HEK293 (cell line): ENCODE measurements around the gene CACNA1C.

Experiments
- CTCF ChIA-PET: fragments of 350-600 bp; formaldehyde crosslinking; extraction: SDS; loops from one replicate; lab custom pipeline; 2021; ENCODE audit warnings: antibody characterized with exemption; lab: Yijun Ruan, JAX
- POLR2A ChIA-PET: fragments of 300-600 bp; formaldehyde crosslinking; extraction: SDS; loops from one replicate; lab custom pipeline; 2020; ENCODE audit warnings: antibody characterized with exemption, inconsistent platforms; lab: Yijun Ruan, JAX
- H3K27ac ChIP-seq: fragments of 200-500 bp; sonication (Bioruptor generic); 2 replicates; pipeline ENCODE4 v1.5.1; 2014; ENCODE audit warnings: low read depth, low read length, control low read depth, inconsistent platforms; ENCODE audit errors: extremely low read depth
- H3K36me3 ChIP-seq, 2 experiments: fragments of 200-500 bp in 1 of 2; sonication (Bioruptor generic) in 1 of 2; 1 replicate in 1 of 2; 2 replicates in 1 of 2; pipeline ENCODE4 v1.5.1; 2014 to 2017; ENCODE audit warnings: inconsistent platforms in 2 of 2, low read length in 2 of 2; ENCODE audit not compliant: control insufficient read depth in 2 of 2, insufficient read depth in 1 of 2
- H3K4me1 ChIP-seq: fragments of 200-500 bp; sonication (Bioruptor generic); 2 replicates; pipeline ENCODE4 v1.5.1; 2014; ENCODE audit warnings: mild to moderate bottlenecking, low read length, inconsistent platforms; ENCODE audit not compliant: control insufficient read depth, insufficient read depth
- H3K4me3 ChIP-seq: 2 replicates; pipeline ENCODE4 v1.5.1; 2011; ENCODE audit warnings: low read depth, mild to moderate bottlenecking, control low read depth, low read length, moderate library complexity
- H3K9me3 ChIP-seq: fragments of 200-500 bp; sonication (Bioruptor generic); 2 replicates; pipeline ENCODE4 v1.5.1; 2014; ENCODE audit warnings: low read depth, low read length, inconsistent platforms; ENCODE audit not compliant: control insufficient read depth, insufficient read depth
- TRIM28 ChIP-seq: IDR thresholded peaks from 2 replicates; pipeline ENCODE4 v1.6.1; 2011; ENCODE audit warnings: low read length, control low read depth, borderline replicate concordance
- ZBTB7A ChIP-seq: fragments of 450-650 bp; formaldehyde crosslinking; IDR thresholded peaks from 2 replicates; pipeline ENCODE4 v1.5.1; 2016; ENCODE audit warnings: low read depth, missing biosample characterization, missing genetic modification characterization
- ZFP69B ChIP-seq: fragments of 450-650 bp; formaldehyde crosslinking; IDR thresholded peaks from 2 replicates; pipeline ENCODE4 v1.5.1; 2016; ENCODE audit warnings: missing biosample characterization, missing genetic modification characterization
- ZNF10 ChIP-seq: fragments of 450-650 bp; formaldehyde crosslinking; IDR thresholded peaks from 2 replicates; pipeline ENCODE4 v1.5.1; 2017; ENCODE audit warnings: missing biosample characterization, missing genetic modification characterization
- ZNF335 ChIP-seq: fragments of 450-650 bp; formaldehyde crosslinking; conservative IDR thresholded peaks from 2 replicates; pipeline ENCODE4 v1.5.1; 2016; ENCODE audit warnings: missing biosample characterization, missing genetic modification characterization
- ZNF350 ChIP-seq: fragments of 450-650 bp; formaldehyde crosslinking; IDR thresholded peaks from 2 replicates; pipeline ENCODE4 v1.5.0; 2017; ENCODE audit warnings: missing biosample characterization, mild to moderate bottlenecking, missing genetic modification characterization
- ZNF394 ChIP-seq: fragments of 450-650 bp; formaldehyde crosslinking; IDR thresholded peaks from 2 replicates; pipeline ENCODE4 v1.5.1; 2016; ENCODE audit warnings: missing biosample characterization, missing genetic modification characterization, mild to moderate bottlenecking, moderate library complexity, borderline replicate concordance
- ZNF544 ChIP-seq: fragments of 450-650 bp; formaldehyde crosslinking; IDR thresholded peaks from 2 replicates; pipeline ENCODE4 v1.5.0; 2017; ENCODE audit warnings: missing biosample characterization, missing genetic modification characterization
- ZNF555 ChIP-seq: fragments of 450-650 bp; formaldehyde crosslinking; conservative IDR thresholded peaks from 2 replicates; pipeline ENCODE4 v1.5.1; 2017; ENCODE audit warnings: missing biosample characterization, mild to moderate bottlenecking, missing genetic modification characterization, inconsistent platforms
- ZNF558 ChIP-seq: fragments of 450-650 bp; formaldehyde crosslinking; IDR thresholded peaks from 2 replicates; pipeline ENCODE4 v1.5.1; 2016; ENCODE audit warnings: missing biosample characterization, missing genetic modification characterization
- ZNF623 ChIP-seq: fragments of 450-650 bp; formaldehyde crosslinking; IDR thresholded peaks from 2 replicates; pipeline ENCODE4 v1.5.1; 2016; ENCODE audit warnings: missing biosample characterization, missing genetic modification characterization
- ZNF624 ChIP-seq: fragments of 450-650 bp; formaldehyde crosslinking; IDR thresholded peaks from 2 replicates; pipeline ENCODE4 v1.5.1; 2017; ENCODE audit warnings: missing biosample characterization, missing genetic modification characterization
- ZNF626 ChIP-seq: fragments of 450-650 bp; sonication (Bioruptor Pico); formaldehyde crosslinking; IDR thresholded peaks from 2 replicates; pipeline ENCODE4 v1.5.1; 2018; ENCODE audit warnings: missing biosample characterization, missing genetic modification characterization, inconsistent platforms
- ZNF629 ChIP-seq: fragments of 450-650 bp; formaldehyde crosslinking; IDR thresholded peaks from 2 replicates; pipeline ENCODE4 v1.5.1; 2017; ENCODE audit warnings: missing biosample characterization, missing genetic modification characterization
- ZNF658 ChIP-seq: fragments of 450-650 bp; formaldehyde crosslinking; IDR thresholded peaks from 2 replicates; pipeline ENCODE4; 2016; ENCODE audit warnings: missing biosample characterization, missing genetic modification characterization
- ZNF670 ChIP-seq: fragments of 450-650 bp; formaldehyde crosslinking; IDR thresholded peaks from 2 replicates; pipeline ENCODE4 v1.5.1; 2016; ENCODE audit warnings: missing biosample characterization, missing genetic modification characterization, low read depth
- ZNF677 ChIP-seq: fragments of 450-650 bp; IDR thresholded peaks from 2 replicates; pipeline ENCODE4 v1.5.0; 2018; ENCODE audit warnings: missing biosample characterization, mild to moderate bottlenecking, missing genetic modification characterization, moderate library complexity
- ZNF837 ChIP-seq: fragments of 450-650 bp; formaldehyde crosslinking; IDR thresholded peaks from 2 replicates; pipeline ENCODE4 v1.5.1; 2016; ENCODE audit warnings: missing biosample characterization, missing genetic modification characterization
- TF ChIP-seq, protein P1 (sequence below): fragments of 450-650 bp; formaldehyde crosslinking; IDR thresholded peaks from 2 replicates; pipeline ENCODE4 v1.5.1; 2016; ENCODE audit warnings: missing biosample characterization, missing genetic modification characterization
- TF ChIP-seq, protein P2 (sequence below): fragments of 450-650 bp; formaldehyde crosslinking; IDR thresholded peaks from 2 replicates; pipeline ENCODE4 v1.5.1; 2016; ENCODE audit warnings: missing biosample characterization, missing genetic modification characterization
- TF ChIP-seq, protein P3 (sequence below): fragments of 450-650 bp; formaldehyde crosslinking; IDR thresholded peaks from 2 replicates; pipeline ENCODE4 v1.5.1; 2016; ENCODE audit warnings: missing biosample characterization, missing genetic modification characterization
- TF ChIP-seq, protein P4 (sequence below): fragments of 450-650 bp; formaldehyde crosslinking; IDR thresholded peaks from 2 replicates; pipeline ENCODE4 v1.5.1; 2016; ENCODE audit warnings: missing biosample characterization, missing genetic modification characterization, borderline replicate concordance
- TF ChIP-seq, protein P5 (sequence below): fragments of 450-650 bp; formaldehyde crosslinking; IDR thresholded peaks from 2 replicates; pipeline ENCODE4 v1.5.1; 2017; ENCODE audit warnings: missing biosample characterization, missing genetic modification characterization

Gene CACNA1C

DNA sequence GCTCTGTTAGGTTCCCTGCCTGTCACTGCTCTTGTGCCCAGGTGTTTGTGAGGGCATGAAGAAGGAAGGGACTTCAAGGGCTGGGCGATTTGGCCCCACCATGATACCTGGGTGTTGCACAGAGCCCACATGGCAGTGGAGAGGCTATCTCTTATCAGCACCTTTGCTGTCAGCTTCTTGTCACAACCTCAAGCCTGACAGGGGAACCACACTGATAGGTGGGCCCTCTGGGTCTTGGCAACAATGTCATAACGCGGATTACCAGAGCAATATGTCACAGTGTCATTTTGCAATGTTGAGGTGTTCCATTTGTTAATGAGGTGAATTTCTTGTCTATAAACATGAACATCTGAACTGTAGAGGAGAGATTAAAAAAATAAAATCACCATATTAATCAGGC, 22.9 kb upstream of the CACNA1C start:
- ChIA-PET POLR2A (no interaction called here), CTCF (interaction anchor here (0.7 kb wide), 1 partner anchor 86 kb away, joined by 3 read pairs; no protein-coding TSS in a partner anchor)
- Histone ChIP-seq H3K9me3 (no peaks in the 10 kb centered on the region), H3K27ac (no peak overlapping the region), H3K4me3 (no peak overlapping the region), H3K4me1 (no peaks in the 10 kb centered on the region), H3K36me3 (no peaks in the 10 kb centered on the region)
- TF ChIP-seq ZBTB7A (tag by site-specific recombination) (no peak), ZNF10 (tag by site-specific recombination) (no peak), ZNF623 (tag by site-specific recombination) (no peak), ZNF658 (no peak), ZNF558 (tag by site-specific recombination) (no peak), ZFP69B (tag by site-specific recombination) (no peak), ZNF335 (tag by site-specific recombination) (no peak), ZNF544 (no peak), ZNF629 (no peak), ZNF350 (no peak), TRIM28 (no peak)
- TF ChIP-seq, protein P1, sequence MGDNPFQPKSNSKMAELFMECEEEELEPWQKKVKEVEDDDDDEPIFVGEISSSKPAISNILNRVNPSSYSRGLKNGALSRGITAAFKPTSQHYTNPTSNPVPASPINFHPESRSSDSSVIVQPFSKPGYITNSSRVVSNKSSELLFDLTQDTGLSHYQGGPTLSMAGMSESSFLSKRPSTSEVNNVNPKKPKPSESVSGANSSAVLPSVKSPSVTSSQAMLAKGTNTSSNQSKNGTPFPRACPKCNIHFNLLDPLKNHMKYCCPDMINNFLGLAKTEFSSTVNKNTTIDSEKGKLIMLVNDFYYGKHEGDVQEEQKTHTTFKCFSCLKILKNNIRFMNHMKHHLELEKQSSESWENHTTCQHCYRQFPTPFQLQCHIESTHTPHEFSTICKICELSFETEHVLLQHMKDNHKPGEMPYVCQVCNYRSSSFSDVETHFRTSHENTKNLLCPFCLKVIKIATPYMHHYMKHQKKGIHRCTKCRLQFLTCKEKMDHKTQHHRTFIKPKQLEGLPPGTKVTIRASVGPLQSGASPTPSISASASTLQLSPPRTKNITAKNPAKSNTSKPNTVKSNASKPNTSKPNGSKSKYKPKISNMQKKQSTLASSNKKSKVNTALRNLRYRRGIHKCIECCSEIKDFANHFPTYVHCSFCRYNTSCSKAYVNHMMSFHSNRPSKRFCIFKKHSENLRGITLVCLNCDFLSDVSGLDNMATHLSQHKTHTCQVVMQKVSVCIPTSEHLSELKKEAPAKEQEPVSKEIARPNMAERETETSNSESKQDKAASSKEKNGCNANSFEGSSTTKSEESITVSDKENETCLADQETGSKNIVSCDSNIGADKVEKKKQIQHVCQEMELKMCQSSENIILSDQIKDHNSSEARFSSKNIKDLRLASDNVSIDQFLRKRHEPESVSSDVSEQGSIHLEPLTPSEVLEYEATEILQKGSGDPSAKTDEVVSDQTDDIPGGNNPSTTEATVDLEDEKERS (tag by site-specific recombination), result no peak
- TF ChIP-seq, protein P2, sequence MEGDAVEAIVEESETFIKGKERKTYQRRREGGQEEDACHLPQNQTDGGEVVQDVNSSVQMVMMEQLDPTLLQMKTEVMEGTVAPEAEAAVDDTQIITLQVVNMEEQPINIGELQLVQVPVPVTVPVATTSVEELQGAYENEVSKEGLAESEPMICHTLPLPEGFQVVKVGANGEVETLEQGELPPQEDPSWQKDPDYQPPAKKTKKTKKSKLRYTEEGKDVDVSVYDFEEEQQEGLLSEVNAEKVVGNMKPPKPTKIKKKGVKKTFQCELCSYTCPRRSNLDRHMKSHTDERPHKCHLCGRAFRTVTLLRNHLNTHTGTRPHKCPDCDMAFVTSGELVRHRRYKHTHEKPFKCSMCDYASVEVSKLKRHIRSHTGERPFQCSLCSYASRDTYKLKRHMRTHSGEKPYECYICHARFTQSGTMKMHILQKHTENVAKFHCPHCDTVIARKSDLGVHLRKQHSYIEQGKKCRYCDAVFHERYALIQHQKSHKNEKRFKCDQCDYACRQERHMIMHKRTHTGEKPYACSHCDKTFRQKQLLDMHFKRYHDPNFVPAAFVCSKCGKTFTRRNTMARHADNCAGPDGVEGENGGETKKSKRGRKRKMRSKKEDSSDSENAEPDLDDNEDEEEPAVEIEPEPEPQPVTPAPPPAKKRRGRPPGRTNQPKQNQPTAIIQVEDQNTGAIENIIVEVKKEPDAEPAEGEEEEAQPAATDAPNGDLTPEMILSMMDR (tag by site-specific recombination), result no peak

DNA sequence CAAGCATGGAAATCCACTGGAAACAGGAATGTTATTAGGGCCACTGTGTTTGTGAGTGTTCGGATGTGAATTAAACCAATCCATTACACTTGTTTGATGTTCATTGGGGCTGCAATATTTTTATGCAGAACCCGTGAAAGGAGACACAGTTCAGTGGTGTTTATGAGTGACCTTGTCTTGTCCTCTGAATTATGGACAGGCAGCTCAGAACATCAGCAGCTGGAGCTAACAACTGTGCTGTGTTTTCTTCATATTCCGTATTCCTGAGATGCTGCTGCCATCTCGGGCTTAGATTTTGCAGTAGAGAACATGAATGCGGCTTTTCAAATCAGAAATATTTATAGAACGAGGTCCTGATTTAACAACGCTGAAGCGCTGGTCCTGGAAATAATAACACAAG, 20.3 kb upstream of the CACNA1C start:
- H3K9me3 ChIP-seq, result no peaks in the 10 kb centered on the region
- POLR2A ChIA-PET, result no interaction called here
- no peaks in the 10 kb centered on the region for H3K36me3 ChIP-seq
- CTCF ChIA-PET, result interaction anchor here (0.6 to 3.2 kb wide), 3 partner anchors 9 to 379 kb away, joined by 3 to 21 read pairs (median 5); no protein-coding TSS in a partner anchor
- 0 out of 2 replicates have a peak, but pooled peaks cover 4% of the 10 kb centered on the region for H3K4me1 ChIP-seq
- no peak overlapping the region for H3K4me3 ChIP-seq
- H3K27ac ChIP-seq, result no peak overlapping the region
- TF ChIP-seq ZNF10 (tag by site-specific recombination) (no peak), ZNF558 (tag by site-specific recombination) (no peak), ZNF394 (tag by site-specific recombination) (no peak), ZNF624 (tag by site-specific recombination) (no peak), ZNF677 (tag by site-specific recombination) (no peak), ZNF555 (tag by site-specific recombination) (no peak), TRIM28 (no peak), ZNF837 (tag by site-specific recombination) (no peak), ZNF670 (no peak), ZNF626 (no peak)
- TF ChIP-seq, protein P3, sequence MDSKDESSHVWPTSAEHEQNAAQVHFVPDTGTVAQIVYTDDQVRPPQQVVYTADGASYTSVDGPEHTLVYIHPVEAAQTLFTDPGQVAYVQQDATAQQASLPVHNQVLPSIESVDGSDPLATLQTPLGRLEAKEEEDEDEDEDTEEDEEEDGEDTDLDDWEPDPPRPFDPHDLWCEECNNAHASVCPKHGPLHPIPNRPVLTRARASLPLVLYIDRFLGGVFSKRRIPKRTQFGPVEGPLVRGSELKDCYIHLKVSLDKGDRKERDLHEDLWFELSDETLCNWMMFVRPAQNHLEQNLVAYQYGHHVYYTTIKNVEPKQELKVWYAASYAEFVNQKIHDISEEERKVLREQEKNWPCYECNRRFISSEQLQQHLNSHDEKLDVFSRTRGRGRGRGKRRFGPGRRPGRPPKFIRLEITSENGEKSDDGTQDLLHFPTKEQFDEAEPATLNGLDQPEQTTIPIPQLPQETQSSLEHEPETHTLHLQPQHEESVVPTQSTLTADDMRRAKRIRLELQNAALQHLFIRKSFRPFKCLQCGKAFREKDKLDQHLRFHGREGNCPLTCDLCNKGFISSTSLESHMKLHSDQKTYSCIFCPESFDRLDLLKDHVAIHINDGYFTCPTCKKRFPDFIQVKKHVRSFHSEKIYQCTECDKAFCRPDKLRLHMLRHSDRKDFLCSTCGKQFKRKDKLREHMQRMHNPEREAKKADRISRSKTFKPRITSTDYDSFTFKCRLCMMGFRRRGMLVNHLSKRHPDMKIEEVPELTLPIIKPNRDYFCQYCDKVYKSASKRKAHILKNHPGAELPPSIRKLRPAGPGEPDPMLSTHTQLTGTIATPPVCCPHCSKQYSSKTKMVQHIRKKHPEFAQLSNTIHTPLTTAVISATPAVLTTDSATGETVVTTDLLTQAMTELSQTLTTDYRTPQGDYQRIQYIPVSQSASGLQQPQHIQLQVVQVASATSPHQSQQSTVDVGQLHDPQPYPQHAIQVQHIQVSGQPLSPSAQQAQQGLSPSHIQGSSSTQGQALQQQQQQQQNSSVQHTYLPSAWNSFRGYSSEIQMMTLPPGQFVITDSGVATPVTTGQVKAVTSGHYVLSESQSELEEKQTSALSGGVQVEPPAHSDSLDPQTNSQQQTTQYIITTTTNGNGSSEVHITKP, result no peak
- TF ChIP-seq, protein P4, sequence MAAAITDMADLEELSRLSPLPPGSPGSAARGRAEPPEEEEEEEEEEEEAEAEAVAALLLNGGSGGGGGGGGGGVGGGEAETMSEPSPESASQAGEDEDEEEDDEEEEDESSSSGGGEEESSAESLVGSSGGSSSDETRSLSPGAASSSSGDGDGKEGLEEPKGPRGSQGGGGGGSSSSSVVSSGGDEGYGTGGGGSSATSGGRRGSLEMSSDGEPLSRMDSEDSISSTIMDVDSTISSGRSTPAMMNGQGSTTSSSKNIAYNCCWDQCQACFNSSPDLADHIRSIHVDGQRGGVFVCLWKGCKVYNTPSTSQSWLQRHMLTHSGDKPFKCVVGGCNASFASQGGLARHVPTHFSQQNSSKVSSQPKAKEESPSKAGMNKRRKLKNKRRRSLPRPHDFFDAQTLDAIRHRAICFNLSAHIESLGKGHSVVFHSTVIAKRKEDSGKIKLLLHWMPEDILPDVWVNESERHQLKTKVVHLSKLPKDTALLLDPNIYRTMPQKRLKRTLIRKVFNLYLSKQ, result no peak
- TF ChIP-seq, protein P5, sequence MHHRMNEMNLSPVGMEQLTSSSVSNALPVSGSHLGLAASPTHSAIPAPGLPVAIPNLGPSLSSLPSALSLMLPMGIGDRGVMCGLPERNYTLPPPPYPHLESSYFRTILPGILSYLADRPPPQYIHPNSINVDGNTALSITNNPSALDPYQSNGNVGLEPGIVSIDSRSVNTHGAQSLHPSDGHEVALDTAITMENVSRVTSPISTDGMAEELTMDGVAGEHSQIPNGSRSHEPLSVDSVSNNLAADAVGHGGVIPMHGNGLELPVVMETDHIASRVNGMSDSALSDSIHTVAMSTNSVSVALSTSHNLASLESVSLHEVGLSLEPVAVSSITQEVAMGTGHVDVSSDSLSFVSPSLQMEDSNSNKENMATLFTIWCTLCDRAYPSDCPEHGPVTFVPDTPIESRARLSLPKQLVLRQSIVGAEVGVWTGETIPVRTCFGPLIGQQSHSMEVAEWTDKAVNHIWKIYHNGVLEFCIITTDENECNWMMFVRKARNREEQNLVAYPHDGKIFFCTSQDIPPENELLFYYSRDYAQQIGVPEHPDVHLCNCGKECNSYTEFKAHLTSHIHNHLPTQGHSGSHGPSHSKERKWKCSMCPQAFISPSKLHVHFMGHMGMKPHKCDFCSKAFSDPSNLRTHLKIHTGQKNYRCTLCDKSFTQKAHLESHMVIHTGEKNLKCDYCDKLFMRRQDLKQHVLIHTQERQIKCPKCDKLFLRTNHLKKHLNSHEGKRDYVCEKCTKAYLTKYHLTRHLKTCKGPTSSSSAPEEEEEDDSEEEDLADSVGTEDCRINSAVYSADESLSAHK (tag by site-specific recombination), result no peak
